Liver (tissue), 3 donors: ENCODE results near the gene VCAM1.

Experiments
- ATF3 ChIP-seq: IDR thresholded peaks from 2 replicates; pipeline ENCODE4 v1.6.1; 2016; ENCODE audit warnings: antibody characterized with exemption
- CTCF ChIP-seq: fragments of 150-350 bp; IDR thresholded peaks from 2 replicates; pipeline ENCODE4 v1.5.1; 2017; ENCODE audit warnings: improper control_type of control experiment, low read depth, low read length; ENCODE audit not compliant: missing input control
- EGR1 ChIP-seq, 2 donors: IDR thresholded peaks; 2 replicates each; pipeline ENCODE4 v1.6.1; 2016 to 2018; ENCODE audit warnings: antibody characterized with exemption in 2 of 2, low read depth in 2 of 2
- FOXA1 ChIP-seq: IDR thresholded peaks from 2 replicates; pipeline ENCODE4 v1.6.1; 2016; ENCODE audit warnings: antibody characterized with exemption
- GABPA ChIP-seq, 2 donors: IDR thresholded peaks in 1 of 2; conservative IDR thresholded peaks in 1 of 2; 2 replicates each; pipeline ENCODE4 v1.6.1; 2016; ENCODE audit warnings: antibody characterized with exemption in 2 of 2, mild to moderate bottlenecking in 1 of 2, moderate library complexity in 1 of 2
- JUND ChIP-seq, 2 donors: IDR thresholded peaks; 2 replicates each; pipeline ENCODE4 v1.6.1; 2016; ENCODE audit warnings: antibody characterized with exemption in 2 of 2
- RXRA ChIP-seq, 2 donors: IDR thresholded peaks; 2 replicates each; pipeline ENCODE4 v1.6.1; 2017 to 2018; ENCODE audit warnings: antibody characterized with exemption in 2 of 2, mild to moderate bottlenecking in 1 of 2
- TAF1 ChIP-seq: conservative IDR thresholded peaks from 2 replicates; pipeline ENCODE4 v1.6.1; 2016; ENCODE audit warnings: antibody characterized with exemption, mild to moderate bottlenecking
- TF ChIP-seq, protein P1 (sequence below): IDR thresholded peaks from 2 replicates; pipeline ENCODE4 v1.6.1; 2016; ENCODE audit warnings: antibody characterized with exemption
- TF ChIP-seq, protein P2 (sequence below): IDR thresholded peaks from 2 replicates; pipeline ENCODE4 v1.6.1; 2016; ENCODE audit warnings: antibody characterized with exemption
- donor health status: healthy.
- donor health status: healthy.

DNA sequence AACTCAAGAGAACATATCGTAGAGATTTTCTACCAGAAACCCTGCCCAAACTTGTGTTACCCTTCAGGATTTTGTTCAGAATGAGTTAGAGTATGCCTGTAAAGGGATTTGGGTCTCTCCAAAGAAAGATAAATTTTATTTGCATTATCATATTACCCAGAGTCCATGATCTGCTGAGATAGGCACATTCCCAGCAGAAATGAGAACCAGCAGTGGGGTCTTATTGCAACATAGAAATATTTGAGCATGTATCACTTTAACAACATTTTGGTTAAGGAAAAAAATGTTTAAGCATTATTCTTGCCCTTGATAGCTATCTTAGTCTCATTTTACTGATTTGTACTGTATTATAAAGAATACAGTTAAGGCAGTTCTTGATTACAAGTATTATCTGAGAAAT, 10.6 kb downstream of the VCAM1 start:
- TF ChIP-seq CTCF (no peak), TAF1 (no peak), JUND (IDR thresholded peaks at IDR 0.05) (no peak), FOXA1 (no peak), GABPA (IDR thresholded peaks at IDR 0.05 in 1 of 2, conservative IDR thresholded peaks at IDR 0.05 in 1 of 2) (no peak), RXRA (IDR thresholded peaks at IDR 0.05) (no peak), ATF3 (no peak), EGR1 (IDR thresholded peaks at IDR 0.05; ENCODE audit: low read depth in 2 of 2) (no peak)
- TF ChIP-seq, protein P1, sequence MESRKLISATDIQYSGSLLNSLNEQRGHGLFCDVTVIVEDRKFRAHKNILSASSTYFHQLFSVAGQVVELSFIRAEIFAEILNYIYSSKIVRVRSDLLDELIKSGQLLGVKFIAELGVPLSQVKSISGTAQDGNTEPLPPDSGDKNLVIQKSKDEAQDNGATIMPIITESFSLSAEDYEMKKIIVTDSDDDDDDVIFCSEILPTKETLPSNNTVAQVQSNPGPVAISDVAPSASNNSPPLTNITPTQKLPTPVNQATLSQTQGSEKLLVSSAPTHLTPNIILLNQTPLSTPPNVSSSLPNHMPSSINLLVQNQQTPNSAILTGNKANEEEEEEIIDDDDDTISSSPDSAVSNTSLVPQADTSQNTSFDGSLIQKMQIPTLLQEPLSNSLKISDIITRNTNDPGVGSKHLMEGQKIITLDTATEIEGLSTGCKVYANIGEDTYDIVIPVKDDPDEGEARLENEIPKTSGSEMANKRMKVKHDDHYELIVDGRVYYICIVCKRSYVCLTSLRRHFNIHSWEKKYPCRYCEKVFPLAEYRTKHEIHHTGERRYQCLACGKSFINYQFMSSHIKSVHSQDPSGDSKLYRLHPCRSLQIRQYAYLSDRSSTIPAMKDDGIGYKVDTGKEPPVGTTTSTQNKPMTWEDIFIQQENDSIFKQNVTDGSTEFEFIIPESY = no peak
- TF ChIP-seq, protein P2, sequence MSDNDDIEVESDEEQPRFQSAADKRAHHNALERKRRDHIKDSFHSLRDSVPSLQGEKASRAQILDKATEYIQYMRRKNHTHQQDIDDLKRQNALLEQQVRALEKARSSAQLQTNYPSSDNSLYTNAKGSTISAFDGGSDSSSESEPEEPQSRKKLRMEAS = no peak
